Right renal cortex interstitium (tissue), 3 donors: ENCODE results near the gene VPS54. TPM values are rescaled to one million over a fixed set of nuclear protein-coding genes. Genes with fewer than 3 reads are reported as not detected.
"Not testable (repeated sequence)": the region's sequence is repeated elsewhere in the genome, so short reads cannot be mapped to it uniquely, and the experiment has no call there.

ENCODE experiments used
- DNase-seq, 3 donors: peaks; one replicate each; pipeline ENCODE4 v3.0.0-alpha.2; 2013; ENCODE audit warnings: low read depth in 3 of 3, low spot score in 2 of 3
- polyA plus RNA-seq, 3 donors: library from polyadenylated mRNA; unstranded; fragments of 120-200 nt; gene quantifications; one replicate each; pipeline ENCODE4 v1.2.1, GENCODE V29; 2013; ENCODE audit not compliant: insufficient read length in 3 of 3

VPS54 gene
- polyA plus RNA-seq, 3 donors = 55.5 to 57.5 (median 56.2) TPM

- DNase-seq = not testable (repeated sequence)
These were observed 22.5 kb downstream of the VPS54 start for GRCh38 chr2:63996582-63997198.

GRCh38 chr2:63994329-63995070 lies 24.7 kb downstream of the VPS54 start:
- not testable (repeated sequence) for DNase-seq

- DNase-seq = no peak
These were observed 25.4 kb downstream of the VPS54 start for GRCh38 chr2:63993871-63994270.

GRCh38 chr2:63993130-63993584 lies 26.1 kb downstream of the VPS54 start:
- not testable (repeated sequence) for DNase-seq

DNA sequence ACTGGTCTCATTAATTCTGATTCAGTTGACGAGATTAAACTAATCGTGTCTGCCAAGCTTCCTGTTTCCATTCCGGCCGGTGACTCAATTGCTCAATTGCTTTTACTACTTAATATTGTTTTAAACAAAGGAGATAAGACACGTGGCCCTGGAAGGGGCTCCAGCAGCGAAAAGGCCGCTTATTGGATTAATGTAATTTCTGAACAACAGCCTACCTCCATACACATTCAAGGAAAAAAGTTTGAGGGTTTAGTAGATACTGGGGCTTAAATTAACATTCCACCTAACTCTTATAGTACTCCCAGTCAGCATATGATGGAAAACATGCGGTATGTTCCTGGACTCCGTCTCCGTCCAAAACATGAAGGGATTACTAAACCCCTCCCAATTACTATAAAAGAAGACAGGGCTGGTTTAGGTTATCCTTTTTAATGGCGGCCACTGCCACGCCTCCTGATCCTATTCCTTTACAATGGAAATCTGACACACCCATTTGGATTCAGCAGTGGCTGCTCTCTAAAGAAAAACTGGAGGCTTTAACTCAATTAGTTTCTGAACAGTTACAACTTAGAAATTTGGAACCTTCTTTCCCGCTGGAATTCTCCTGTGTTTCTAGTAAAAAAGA lies 27.1 kb downstream of the VPS54 start:
- no peak for DNase-seq

- DNase-seq = not testable (repeated sequence)
These were observed 27.8 kb downstream of the VPS54 start for GRCh38 chr2:63991173-63991999.

GRCh38 chr2:63990072-63990471 lies 29.2 kb downstream of the VPS54 start:
- DNase-seq = no peak

GRCh38 chr2:63988842-63989436 lies 30.3 kb downstream of the VPS54 start:
- not testable (repeated sequence) for DNase-seq

GRCh38 chr2:63984606-63985359 lies 34.4 kb downstream of the VPS54 start:
- DNase-seq = no peak

GRCh38 chr2:63983986-63984605 lies 35.1 kb downstream of the VPS54 start:
- DNase-seq = no peak

DNA sequence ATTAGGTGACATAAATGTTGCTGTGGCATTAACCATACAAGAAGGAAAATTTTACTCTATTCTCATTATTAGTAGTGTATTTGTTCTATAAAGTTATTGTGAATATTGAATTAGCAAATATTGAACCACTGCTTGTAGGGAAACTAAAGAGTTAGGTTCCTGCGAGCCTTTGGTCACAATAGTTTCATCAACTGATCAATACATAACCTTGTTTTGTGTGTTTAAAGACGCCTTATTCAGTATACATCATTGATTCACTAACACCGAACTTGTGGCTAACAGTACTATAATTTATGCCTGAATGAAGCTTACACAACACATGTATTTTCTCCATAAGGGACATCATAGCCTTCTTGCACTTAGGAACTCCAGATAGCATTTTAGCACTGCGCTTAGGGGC lies 36.9 kb downstream of the VPS54 start:
- DNase-seq = no peak

GRCh38 chr2:63981702-63982103 lies 37.5 kb downstream of the VPS54 start:
- no peak for DNase-seq

GRCh38 chr2:63980794-63981193 lies 38.4 kb downstream of the VPS54 start:
- no peak for DNase-seq

DNA sequence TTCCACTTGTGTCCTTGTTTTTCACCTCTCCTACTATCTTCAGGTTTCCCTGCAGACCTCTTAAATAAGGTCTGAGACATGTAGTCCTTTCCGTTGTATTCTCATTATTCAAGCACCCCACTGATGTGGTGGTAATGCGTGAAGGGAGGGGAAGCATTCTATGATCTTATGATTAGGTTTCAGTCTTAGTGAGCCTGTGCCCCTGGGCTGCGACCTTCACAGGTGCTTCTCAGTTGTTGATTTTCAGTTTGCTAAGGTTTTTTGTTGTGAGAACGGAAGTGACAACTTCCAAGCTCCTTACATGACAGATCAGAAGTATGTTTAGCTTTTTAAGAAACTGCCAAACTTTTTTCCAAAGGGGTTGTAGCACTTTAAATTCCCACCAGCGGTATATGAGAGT lies 41.3 kb downstream of the VPS54 start:
- no peak for DNase-seq

DNA sequence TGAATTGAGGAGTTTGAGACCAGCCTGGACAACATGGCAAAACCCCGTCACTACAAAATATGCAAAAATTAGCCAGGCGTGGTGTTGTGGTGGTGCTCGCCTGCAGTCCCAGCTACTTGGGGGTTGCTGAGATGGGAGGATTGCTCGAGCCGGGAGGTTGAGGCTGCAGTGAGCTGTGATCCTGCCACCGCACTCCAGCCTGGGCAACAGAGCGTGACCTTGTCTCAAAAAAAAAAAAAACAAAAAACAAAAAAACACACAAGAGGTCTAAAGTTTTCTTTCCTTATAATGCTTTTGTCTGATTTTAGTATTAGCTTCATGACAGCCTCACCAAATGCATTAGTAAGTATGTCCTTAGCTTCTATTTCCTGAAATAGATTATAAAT lies 43.1 kb downstream of the VPS54 start:
- no peak for DNase-seq

- no peak for DNase-seq
These were observed 43.6 kb downstream of the VPS54 start for GRCh38 chr2:63975437-63976124.

GRCh38 chr2:63975036-63975435 lies 44.2 kb downstream of the VPS54 start:
- not testable (repeated sequence) for DNase-seq

DNA sequence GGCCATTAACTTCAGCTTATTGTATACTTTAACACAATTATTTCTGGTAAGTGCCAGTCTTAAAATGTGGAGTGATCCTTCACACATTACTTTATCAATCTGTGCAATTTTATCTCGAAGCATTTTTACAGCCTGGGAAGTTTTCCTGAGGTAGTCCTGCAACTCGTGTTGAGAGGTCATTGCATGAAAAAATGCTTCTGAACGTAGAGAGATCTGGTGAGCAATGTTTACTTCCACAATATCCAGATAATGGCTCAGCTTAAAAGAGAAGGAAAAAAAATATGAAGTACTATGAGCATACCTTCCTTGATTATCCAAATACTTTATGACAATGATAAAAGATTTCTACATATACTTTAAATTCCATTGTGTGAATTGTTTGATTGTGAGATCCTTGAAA lies 57.0 kb downstream of the VPS54 start:
- no peak for DNase-seq

DNA sequence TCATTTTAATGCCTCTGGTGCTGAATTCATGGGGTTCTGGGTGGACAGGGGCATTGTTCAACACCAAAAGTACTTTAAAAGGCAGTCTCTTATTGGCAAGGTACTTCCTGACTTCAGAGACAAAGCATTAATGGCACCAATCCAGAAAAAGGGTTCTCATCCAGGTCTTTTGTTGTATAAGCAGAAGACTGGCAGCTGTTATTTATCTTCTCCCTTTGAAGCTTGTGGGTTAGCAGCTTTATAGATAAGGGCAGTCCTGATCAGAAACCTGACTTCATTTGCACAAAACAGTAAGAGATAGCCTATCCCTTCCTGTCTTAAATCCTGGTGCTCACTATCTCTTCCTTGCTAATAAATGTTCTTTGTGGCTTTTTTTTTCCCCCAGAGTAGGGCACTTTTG lies 68.8 kb downstream of the VPS54 start:
- no peak for DNase-seq
